NCI-H1105 (cell line): Measurements from ENCODE around the gene DCUN1D2.

Experiments
- DNase-seq: peaks from one replicate; lab custom pipeline; 2025; lab: John Stamatoyannopoulos, UW

The DCUN1D2 gene

GRCh38 chr13:113407103-113407530 is 83.4 kb downstream of the DCUN1D2 start:
- no peak for DNase-seq

GRCh38 chr13:113406321-113407102 is 84.0 kb downstream of the DCUN1D2 start:
- DNase-seq, result no peak
